HG03378 (cell line): ENCODE data around the gene SLCO1C1.
"Not testable (repeated sequence)": the region's sequence is repeated elsewhere in the genome, so short reads cannot be mapped to it uniquely, and the experiment has no call there.

Experiments used
- ATAC-seq: cut with Tn5 transposase; IDR thresholded peaks from one replicate; pipeline ENCODE4 v1.9.1; 2021; ENCODE audit warnings: mild to moderate bottlenecking, moderate library complexity; ENCODE audit not compliant: unreplicated experiment

The SLCO1C1 gene, protein sequence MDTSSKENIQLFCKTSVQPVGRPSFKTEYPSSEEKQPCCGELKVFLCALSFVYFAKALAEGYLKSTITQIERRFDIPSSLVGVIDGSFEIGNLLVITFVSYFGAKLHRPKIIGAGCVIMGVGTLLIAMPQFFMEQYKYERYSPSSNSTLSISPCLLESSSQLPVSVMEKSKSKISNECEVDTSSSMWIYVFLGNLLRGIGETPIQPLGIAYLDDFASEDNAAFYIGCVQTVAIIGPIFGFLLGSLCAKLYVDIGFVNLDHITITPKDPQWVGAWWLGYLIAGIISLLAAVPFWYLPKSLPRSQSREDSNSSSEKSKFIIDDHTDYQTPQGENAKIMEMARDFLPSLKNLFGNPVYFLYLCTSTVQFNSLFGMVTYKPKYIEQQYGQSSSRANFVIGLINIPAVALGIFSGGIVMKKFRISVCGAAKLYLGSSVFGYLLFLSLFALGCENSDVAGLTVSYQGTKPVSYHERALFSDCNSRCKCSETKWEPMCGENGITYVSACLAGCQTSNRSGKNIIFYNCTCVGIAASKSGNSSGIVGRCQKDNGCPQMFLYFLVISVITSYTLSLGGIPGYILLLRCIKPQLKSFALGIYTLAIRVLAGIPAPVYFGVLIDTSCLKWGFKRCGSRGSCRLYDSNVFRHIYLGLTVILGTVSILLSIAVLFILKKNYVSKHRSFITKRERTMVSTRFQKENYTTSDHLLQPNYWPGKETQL

GRCh38 chr12:20695232-20695631, at the start of gene SLCO1C1:
TSS of gene SLCO1C1 (plus strand) at chr12:20695332. CDS start at chr12:20699577, 4,245 bp downstream.
- no peak for ATAC-seq

- no peak for ATAC-seq
Measured at GRCh38 chr12:20646239-20646827, 48.8 kb upstream of the SLCO1C1 start.

GRCh38 chr12:20653871-20654270, 41.3 kb upstream of the SLCO1C1 start:
- no peak for ATAC-seq

DNA sequence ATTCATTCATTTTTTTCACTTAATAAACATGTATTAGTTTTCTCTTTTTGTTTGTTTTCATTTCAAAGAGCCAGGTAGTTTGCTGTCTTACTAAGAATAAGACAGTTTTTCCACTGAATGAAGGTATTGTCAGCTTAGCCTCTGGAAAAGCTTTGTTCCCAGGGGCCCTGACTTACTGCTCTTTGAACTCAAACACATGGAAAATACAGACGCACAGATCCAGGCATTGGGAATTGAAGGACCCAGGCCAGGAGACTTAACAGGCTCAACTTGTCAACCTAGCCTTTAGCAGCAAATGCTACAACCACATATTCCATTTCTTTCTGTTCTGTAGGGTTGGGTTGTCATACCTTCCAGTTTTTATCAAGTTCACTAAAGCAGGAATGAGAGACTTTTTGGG, 38.5 kb upstream of the SLCO1C1 start:
- ATAC-seq, result no peak

- no peak for ATAC-seq
Measured at GRCh38 chr12:20657496-20657895, 37.6 kb upstream of the SLCO1C1 start.

DNA sequence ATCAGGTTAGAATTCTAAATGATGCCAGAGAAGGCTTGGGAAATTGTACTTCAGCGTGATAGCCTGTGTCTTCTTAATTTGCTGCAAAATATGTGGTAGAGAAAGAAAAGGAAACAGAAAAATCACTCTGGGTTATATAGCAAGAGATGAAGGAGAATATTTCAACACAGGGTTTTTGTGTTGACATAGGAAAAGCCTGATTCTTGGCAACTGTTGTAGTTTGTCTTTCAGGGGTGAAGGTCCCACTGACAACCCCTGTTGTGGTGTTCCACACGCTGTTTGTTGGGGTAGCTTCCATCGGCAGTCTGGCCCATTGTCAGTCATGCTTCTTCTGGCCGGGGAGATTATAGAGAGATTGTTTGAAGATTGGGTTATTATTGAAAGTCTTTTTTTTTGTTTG, 13.8 kb upstream of the SLCO1C1 start:
- ATAC-seq, result no peak

GRCh38 chr12:20696181-20696905, 1.2 kb downstream of the SLCO1C1 start:
- ATAC-seq, result no peak

DNA sequence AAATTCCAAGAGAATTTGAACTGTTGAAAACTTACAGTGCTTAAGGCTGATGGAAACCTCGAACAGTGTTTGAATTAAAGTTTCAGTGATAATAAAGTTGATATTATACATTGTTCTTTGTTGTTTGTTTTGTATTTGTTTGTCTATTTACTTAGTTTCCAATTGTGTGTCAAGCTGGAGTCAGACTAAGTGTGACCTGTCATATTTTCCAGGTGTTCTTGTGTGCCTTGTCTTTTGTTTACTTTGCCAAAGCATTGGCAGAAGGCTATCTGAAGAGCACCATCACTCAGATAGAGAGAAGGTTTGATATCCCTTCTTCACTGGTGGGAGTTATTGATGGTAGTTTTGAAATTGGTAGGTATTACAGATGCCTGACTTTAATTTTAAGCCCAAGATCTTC, 6.0 kb downstream of the SLCO1C1 start:
- no peak for ATAC-seq

DNA sequence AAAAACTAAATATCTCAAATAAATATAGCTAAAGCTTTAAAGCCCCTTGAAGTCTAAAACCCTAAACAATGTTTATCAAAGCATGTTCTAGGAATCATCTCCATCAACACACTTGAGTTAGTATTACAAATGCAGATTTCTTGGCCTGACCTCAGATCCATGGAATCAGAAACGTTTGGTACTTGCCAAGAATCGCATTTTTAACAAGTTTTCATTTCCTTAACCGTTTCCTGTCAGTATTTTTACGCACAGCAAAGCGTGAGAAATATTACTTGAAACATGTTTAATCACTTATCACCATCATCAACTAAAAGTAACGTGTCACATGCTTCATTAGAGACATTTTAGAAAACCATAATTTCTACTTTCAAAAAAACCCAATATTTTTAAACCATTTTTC, 9.7 kb downstream of the SLCO1C1 start:
- no peak for ATAC-seq

DNA sequence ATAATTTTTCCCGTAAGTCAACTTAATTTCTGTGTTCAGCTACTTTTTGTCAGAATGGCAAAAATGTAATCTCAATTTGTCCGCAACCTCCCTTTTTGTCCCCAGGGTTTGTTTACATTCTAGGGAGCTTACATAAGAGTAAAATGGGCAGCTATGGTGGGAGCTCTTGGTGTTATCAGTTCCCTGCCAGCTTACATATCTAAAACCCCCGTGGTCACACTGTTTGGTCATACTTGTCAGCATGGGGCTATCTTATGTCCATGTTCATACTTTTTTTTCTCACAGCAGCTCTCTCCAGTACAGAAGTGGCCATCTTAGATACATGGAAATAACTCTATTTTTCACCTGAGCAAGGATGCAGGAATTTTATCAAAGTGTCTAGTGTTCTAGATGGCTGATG, 16.7 kb downstream of the SLCO1C1 start:
- ATAC-seq, result no peak

- ATAC-seq, result no peak
Measured at GRCh38 chr12:20716037-20716436, 20.9 kb downstream of the SLCO1C1 start.

DNA sequence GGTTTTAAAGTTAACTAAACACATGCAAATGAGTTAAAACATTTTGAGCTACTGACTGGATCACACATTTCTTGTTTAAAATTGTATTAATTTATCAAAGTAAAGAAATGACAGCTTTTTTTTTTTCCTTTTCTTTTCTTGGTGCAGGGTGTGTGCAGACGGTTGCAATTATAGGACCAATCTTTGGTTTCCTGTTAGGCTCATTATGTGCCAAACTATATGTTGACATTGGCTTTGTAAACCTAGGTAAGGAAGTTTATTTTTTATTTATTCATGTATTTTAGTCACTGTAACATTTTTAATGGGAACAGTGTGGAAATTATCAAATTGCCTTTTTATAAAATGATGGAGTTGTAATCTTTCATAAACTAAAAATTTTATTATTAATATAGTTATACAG, 21.9 kb downstream of the SLCO1C1 start:
- no peak for ATAC-seq

GRCh38 chr12:20718294-20718693, 23.2 kb downstream of the SLCO1C1 start:
- no peak for ATAC-seq

GRCh38 chr12:20722142-20722541, 27.0 kb downstream of the SLCO1C1 start:
- no peak for ATAC-seq

- no peak for ATAC-seq
Measured at GRCh38 chr12:20731274-20731673, 36.1 kb downstream of the SLCO1C1 start.

GRCh38 chr12:20740972-20741371, 45.8 kb downstream of the SLCO1C1 start:
- no peak for ATAC-seq

DNA sequence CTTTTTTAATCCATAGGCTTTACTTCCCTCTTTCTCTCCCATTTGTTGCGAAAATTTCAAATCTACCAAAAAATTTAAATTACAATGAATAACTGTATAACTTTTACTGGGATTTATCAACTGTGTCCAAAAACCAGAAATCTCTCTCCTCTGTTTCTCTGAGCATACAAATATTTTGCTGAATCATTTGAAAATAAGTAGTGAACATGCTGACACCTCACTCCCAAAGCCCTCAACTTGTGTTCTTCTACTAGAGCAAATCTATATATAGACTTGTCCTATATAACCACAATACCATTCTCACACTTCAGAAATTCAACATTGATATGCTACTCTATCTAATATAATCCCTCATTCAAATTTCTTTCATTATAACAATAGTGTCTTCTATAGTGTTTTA, 53.1 kb downstream of the SLCO1C1 start:
- ATAC-seq, result no peak

- no peak for ATAC-seq
Measured at GRCh38 chr12:20751046-20751445, 55.9 kb downstream of the SLCO1C1 start.

DNA sequence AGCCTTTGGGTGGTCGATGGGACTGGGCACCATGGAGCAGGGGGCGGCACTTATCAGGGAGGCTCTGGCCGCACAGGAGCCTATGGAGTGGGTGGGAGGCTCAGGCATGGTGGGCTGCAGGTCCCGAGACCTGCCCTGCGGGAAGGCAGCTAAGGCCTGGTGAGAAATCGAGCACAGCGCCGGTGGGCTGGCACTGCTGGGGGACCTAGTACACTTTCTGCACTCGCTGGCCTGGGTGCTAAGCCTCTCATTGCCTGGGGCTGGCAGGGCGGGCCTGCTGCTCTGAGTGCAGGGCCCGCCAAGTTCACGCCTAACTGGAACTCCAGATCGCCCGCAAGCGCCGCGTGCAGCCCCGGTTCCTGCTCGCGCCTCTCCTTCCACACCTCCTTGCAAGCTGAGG, 82.3 kb downstream of the SLCO1C1 start:
- no peak for ATAC-seq

DNA sequence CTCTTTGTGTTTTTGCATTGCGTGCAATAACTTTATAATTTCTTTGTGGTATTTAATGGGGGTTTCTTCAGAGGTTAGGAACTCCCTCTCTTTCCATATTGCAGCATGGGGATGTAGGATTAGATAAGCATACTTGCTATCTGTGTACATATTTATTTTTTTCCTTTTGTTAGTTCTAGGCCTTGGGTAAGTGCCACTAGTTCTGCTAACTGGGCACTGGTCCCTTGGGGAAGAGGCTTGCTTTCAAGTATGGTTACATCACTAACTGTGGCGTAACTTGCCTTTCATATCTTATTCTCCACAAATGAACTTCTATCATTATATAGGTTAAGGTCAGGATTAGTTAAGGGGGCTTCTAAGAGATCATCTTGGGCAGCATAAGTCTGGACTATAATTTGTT, 83.8 kb downstream of the SLCO1C1 start:
- no peak for ATAC-seq

DNA sequence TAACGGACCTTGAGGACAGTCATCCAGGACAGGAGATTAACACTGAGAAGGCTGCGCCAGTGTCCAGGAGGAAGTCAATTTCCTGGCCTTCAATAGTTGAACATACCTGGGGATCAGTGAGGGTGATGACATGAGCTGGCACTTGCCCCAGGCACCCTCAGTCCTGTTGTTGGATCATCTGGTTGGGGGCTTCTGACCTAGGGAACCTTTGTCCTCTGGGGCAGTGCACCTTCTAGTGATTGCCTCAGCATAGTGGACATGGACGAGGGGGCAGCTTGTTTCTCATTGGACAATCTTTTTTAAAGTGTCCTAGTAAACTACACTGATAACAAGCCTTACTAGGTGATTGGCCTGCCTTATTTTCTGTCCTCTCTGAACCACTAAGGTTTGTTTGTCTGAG, 84.8 kb downstream of the SLCO1C1 start:
- ATAC-seq, result not testable (repeated sequence)
